ENCODE measurements around the gene IL21R. TPM values are rescaled to one million over a fixed set of nuclear protein-coding genes. Genes with fewer than 3 reads are reported as not detected.

Gene IL21R
- total RNA-seq, 1 donor: 0.43 TPM

- no peak for TF ChIP-seq CTCF (IDR thresholded peaks at IDR 0.05; ENCODE audit: insufficient read depth, low read depth, low read length)
- no peak for DNase-seq (ENCODE audit: low read depth)
Observed at GRCh38 chr16:27485811-27486210, 83.8 kb downstream of the IL21R start.

GRCh38 chr16:27486344-27486743, 84.4 kb downstream of the IL21R start:
- DNase-seq (ENCODE audit: low read depth): no peak
- no peak overlapping the region for H3K4me3 ChIP-seq (ENCODE audit: low read depth, low read length)
- TF ChIP-seq CTCF (IDR thresholded peaks at IDR 0.05; ENCODE audit: insufficient read depth, low read depth, low read length): no peak

More at GRCh38 chr16:27485811-27486210, 83.8 kb downstream of the IL21R start:
- H3K4me3 ChIP-seq (ENCODE audit: low read depth, low read length): no peak overlapping the region

- TF ChIP-seq CTCF (IDR thresholded peaks at IDR 0.05; ENCODE audit: insufficient read depth, low read depth, low read length): no peak
- H3K4me3 ChIP-seq (ENCODE audit: low read depth, low read length): no peak overlapping the region
- DNase-seq (ENCODE audit: low read depth): no peak
Observed at GRCh38 chr16:27486760-27487159, 84.8 kb downstream of the IL21R start.

GRCh38 chr16:27489421-27489820, 87.4 kb downstream of the IL21R start:
- DNase-seq (ENCODE audit: low read depth): no peak
- no peak overlapping the region for H3K4me3 ChIP-seq (ENCODE audit: low read depth, low read length)
- TF ChIP-seq CTCF (IDR thresholded peaks at IDR 0.05; ENCODE audit: insufficient read depth, low read depth, low read length): no peak

GRCh38 chr16:27489906-27490305, 87.9 kb downstream of the IL21R start:
- no peak overlapping the region for H3K4me3 ChIP-seq (ENCODE audit: low read depth, low read length)
- no peak for TF ChIP-seq CTCF (IDR thresholded peaks at IDR 0.05; ENCODE audit: insufficient read depth, low read depth, low read length)
- DNase-seq (ENCODE audit: low read depth): no peak

- no peak for TF ChIP-seq CTCF (IDR thresholded peaks at IDR 0.05; ENCODE audit: insufficient read depth, low read depth, low read length)
- no peak for DNase-seq (ENCODE audit: low read depth)
- no peak overlapping the region for H3K4me3 ChIP-seq (ENCODE audit: low read depth, low read length)
Observed at GRCh38 chr16:27491894-27492587, 90.1 kb downstream of the IL21R start.

GRCh38 chr16:27492588-27492979, 90.6 kb downstream of the IL21R start:
- TF ChIP-seq CTCF (IDR thresholded peaks at IDR 0.05; ENCODE audit: insufficient read depth, low read depth, low read length): no peak
- no peak overlapping the region for H3K4me3 ChIP-seq (ENCODE audit: low read depth, low read length)
- DNase-seq (ENCODE audit: low read depth): no peak

Measured in fibroblast of villous mesenchyme (primary cell).